ENCODE data around the gene OR6Q1. TPM values are rescaled to one million over a fixed set of nuclear protein-coding genes. Genes with fewer than 3 reads are reported as not detected.

Gene OR6Q1
- total and polyA plus RNA-seq, 2 of the 13 experiments (the other 11 are each of a cell fraction or from before 2014, with no cell fraction given) = not detected

DNA sequence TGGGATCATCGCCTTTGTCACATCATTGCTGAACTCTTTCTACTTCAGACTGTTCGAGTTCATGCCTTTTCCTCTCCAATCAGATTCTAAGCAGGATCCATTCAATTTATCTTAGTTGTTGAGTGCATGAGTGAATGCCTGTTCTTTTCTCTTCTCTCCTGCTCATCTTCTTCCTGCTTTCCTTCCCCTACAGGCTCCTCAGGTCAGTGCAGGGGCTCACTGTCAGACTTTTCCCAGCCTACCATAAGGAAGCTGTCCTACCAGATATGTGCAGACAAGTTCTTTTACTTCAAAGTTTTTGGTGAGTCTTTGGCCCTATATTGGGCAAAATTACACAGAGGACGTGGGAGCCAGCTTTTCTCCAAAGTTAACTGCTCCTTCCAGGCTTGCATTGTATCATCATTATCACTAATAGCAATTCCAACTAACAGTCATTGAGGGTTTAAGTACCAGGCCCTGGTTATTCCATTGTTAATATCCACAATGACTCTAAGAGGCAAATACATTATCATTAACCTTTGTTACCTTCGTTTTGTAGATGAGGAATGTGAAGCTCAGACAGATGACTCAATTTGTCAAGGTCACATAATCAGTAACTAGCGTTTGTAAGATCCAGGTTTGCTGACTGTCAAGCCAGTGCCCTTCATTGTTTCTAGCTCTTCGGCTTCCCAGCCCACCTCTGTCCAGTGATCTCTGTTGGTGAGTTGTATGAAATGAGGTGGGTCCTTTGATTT lies 30.4 kb downstream of the OR6Q1 start (continued):
- TF ChIP-seq, protein P1, sequence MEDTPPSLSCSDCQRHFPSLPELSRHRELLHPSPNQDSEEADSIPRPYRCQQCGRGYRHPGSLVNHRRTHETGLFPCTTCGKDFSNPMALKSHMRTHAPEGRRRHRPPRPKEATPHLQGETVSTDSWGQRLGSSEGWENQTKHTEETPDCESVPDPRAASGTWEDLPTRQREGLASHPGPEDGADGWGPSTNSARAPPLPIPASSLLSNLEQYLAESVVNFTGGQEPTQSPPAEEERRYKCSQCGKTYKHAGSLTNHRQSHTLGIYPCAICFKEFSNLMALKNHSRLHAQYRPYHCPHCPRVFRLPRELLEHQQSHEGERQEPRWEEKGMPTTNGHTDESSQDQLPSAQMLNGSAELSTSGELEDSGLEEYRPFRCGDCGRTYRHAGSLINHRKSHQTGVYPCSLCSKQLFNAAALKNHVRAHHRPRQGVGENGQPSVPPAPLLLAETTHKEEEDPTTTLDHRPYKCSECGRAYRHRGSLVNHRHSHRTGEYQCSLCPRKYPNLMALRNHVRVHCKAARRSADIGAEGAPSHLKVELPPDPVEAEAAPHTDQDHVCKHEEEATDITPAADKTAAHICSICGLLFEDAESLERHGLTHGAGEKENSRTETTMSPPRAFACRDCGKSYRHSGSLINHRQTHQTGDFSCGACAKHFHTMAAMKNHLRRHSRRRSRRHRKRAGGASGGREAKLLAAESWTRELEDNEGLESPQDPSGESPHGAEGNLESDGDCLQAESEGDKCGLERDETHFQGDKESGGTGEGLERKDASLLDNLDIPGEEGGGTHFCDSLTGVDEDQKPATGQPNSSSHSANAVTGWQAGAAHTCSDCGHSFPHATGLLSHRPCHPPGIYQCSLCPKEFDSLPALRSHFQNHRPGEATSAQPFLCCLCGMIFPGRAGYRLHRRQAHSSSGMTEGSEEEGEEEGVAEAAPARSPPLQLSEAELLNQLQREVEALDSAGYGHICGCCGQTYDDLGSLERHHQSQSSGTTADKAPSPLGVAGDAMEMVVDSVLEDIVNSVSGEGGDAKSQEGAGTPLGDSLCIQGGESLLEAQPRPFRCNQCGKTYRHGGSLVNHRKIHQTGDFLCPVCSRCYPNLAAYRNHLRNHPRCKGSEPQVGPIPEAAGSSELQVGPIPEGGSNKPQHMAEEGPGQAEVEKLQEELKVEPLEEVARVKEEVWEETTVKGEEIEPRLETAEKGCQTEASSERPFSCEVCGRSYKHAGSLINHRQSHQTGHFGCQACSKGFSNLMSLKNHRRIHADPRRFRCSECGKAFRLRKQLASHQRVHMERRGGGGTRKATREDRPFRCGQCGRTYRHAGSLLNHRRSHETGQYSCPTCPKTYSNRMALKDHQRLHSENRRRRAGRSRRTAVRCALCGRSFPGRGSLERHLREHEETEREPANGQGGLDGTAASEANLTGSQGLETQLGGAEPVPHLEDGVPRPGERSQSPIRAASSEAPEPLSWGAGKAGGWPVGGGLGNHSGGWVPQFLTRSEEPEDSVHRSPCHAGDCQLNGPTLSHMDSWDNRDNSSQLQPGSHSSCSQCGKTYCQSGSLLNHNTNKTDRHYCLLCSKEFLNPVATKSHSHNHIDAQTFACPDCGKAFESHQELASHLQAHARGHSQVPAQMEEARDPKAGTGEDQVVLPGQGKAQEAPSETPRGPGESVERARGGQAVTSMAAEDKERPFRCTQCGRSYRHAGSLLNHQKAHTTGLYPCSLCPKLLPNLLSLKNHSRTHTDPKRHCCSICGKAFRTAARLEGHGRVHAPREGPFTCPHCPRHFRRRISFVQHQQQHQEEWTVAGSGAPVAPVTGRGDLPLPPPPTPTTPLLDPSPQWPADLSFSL (CRISPR knock-in tag; IDR thresholded peaks at IDR 0.05) = no peak
- TF ChIP-seq, protein P2, sequence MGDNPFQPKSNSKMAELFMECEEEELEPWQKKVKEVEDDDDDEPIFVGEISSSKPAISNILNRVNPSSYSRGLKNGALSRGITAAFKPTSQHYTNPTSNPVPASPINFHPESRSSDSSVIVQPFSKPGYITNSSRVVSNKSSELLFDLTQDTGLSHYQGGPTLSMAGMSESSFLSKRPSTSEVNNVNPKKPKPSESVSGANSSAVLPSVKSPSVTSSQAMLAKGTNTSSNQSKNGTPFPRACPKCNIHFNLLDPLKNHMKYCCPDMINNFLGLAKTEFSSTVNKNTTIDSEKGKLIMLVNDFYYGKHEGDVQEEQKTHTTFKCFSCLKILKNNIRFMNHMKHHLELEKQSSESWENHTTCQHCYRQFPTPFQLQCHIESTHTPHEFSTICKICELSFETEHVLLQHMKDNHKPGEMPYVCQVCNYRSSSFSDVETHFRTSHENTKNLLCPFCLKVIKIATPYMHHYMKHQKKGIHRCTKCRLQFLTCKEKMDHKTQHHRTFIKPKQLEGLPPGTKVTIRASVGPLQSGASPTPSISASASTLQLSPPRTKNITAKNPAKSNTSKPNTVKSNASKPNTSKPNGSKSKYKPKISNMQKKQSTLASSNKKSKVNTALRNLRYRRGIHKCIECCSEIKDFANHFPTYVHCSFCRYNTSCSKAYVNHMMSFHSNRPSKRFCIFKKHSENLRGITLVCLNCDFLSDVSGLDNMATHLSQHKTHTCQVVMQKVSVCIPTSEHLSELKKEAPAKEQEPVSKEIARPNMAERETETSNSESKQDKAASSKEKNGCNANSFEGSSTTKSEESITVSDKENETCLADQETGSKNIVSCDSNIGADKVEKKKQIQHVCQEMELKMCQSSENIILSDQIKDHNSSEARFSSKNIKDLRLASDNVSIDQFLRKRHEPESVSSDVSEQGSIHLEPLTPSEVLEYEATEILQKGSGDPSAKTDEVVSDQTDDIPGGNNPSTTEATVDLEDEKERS (CRISPR knock-in tag; IDR thresholded peaks at IDR 0.05) = 0 out of 2 replicates have a peak, but pooled peaks have one; percentile 71
- no peak for TF ChIP-seq CHD2 (IDR thresholded peaks at IDR 0.05; ENCODE audit: low read depth, low read length)
- TF ChIP-seq, protein P3, sequence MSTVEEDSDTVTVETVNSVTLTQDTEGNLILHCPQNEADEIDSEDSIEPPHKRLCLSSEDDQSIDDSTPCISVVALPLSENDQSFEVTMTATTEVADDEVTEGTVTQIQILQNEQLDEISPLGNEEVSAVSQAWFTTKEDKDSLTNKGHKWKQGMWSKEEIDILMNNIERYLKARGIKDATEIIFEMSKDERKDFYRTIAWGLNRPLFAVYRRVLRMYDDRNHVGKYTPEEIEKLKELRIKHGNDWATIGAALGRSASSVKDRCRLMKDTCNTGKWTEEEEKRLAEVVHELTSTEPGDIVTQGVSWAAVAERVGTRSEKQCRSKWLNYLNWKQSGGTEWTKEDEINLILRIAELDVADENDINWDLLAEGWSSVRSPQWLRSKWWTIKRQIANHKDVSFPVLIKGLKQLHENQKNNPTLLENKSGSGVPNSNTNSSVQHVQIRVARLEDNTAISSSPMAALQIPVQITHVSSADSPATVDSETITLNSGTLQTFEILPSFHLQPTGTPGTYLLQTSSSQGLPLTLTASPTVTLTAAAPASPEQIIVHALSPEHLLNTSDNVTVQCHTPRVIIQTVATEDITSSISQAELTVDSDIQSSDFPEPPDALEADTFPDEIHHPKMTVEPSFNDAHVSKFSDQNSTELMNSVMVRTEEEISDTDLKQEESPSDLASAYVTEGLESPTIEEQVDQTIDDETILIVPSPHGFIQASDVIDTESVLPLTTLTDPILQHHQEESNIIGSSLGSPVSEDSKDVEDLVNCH (CRISPR knock-in tag; IDR thresholded peaks at IDR 0.05) = no peak
- TF ChIP-seq ZNF674 (CRISPR knock-in tag; IDR thresholded peaks at IDR 0.05; ENCODE audit: low read depth) = no peak
- TF ChIP-seq RARA (CRISPR knock-in tag; IDR thresholded peaks at IDR 0.05) = peak; percentile 83
- TF ChIP-seq NR2C2 (CRISPR knock-in tag; IDR thresholded peaks at IDR 0.05; ENCODE audit: borderline replicate concordance) = no peak
- TF ChIP-seq JUNB (CRISPR knock-in tag; IDR thresholded peaks at IDR 0.05; ENCODE audit: borderline replicate concordance) = peak; percentile 53; the same call in 1 of the 2 replicates
- no peak for TF ChIP-seq ZKSCAN1 (IDR thresholded peaks at IDR 0.05; ENCODE audit: low read length)
- TF ChIP-seq, protein P4, sequence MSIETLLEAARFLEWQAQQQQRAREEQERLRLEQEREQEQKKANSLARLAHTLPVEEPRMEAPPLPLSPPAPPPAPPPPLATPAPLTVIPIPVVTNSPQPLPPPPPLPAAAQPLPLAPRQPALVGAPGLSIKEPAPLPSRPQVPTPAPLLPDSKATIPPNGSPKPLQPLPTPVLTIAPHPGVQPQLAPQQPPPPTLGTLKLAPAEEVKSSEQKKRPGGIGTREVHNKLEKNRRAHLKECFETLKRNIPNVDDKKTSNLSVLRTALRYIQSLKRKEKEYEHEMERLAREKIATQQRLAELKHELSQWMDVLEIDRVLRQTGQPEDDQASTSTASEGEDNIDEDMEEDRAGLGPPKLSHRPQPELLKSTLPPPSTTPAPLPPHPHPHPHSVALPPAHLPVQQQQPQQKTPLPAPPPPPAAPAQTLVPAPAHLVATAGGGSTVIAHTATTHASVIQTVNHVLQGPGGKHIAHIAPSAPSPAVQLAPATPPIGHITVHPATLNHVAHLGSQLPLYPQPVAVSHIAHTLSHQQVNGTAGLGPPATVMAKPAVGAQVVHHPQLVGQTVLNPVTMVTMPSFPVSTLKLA (IDR thresholded peaks at IDR 0.05) = no peak
- TF ChIP-seq NFYB (CRISPR knock-in tag; IDR thresholded peaks at IDR 0.05) = no peak
- no peak for TF ChIP-seq TBP (CRISPR knock-in tag; IDR thresholded peaks at IDR 0.05)
- no peak for TF ChIP-seq ISX (CRISPR knock-in tag; conservative IDR thresholded peaks at IDR 0.05)
